NOMO-1 treated with dmso at 0.1 percent for 144 hours (cell line): ENCODE results near the gene SPX.

Experiments
- DNase-seq: peaks from one replicate; lab custom pipeline; 2025; ENCODE audit not compliant: unreplicated experiment; lab: John Stamatoyannopoulos, UW

Gene SPX, protein sequence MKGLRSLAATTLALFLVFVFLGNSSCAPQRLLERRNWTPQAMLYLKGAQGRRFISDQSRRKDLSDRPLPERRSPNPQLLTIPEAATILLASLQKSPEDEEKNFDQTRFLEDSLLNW

DNA sequence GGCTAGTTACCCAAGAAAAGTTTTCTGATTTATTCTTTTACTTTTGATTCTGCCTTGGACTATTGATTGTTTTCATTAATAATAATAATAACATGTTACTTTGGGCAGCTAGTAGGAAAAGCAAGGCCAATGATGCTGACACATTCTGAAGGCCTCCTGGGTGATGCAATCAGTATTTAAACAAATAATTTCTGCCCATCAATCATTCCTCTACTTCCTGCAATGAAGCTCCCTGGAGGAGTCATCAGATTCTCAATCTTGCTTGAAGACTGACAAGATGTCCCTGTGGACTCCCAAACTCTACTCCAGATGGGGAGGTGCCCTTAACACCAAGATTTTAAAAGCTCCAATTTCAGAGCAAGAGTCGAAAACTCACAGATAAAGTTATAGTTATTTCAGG lies at the start of gene SPX:
TSS of gene SPX (plus strand) at position 244 of the 400 bp plus-strand sequence. CDS start 177 bp downstream, outside the sequence.
- no peak for DNase-seq

DNA sequence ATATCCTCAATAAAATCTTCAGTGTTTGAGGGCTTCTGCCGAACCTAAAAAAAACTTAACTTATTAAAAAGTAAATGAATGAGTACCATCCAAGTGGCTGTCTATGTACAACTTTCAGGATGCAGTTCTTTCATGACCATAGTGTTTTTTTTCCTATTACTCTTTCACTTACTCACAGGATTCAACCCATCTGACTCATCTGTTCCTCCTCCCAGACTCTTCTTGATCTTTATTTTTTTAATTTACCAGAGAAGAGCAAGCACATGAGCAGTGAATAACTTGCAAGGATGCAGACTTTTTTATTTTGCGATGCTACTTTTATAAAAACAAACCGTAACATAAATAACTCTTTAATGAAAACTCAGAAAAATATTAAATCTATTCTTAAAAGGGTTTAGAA lies 49.1 kb upstream of the SPX start:
- DNase-seq, result no peak

DNA sequence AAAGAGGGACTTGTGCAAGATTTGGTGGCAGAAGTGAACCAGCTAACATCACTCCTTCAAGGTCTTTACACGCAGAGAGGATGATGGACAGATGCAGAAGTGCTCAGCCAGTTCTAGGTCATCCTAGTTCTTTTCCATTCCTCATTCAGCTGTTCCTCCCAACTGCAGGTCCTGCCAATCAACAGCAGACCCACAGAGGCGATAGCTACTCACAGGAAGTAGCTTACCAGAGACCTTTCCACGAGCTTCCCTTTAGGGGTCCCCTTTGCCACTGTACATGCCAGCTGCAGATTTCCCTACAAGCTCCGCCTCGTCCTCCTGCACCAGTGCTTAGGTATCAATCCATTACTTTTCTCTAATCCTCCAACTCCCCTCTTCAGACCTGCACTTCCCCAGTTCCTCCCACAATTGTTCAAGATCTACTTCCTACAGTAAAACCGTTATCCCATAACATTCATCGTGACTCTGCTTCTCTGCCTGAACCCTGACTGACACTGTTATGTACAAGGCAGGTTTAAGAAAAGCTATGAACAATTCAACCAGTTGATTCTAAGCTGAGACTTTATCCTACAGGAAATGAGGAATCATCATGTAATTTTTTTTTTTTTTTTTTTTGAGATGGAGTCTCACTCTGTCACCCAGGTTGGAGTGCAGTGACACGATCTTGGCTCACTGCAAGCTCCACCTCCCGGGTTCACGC lies 47.2 kb upstream of the SPX start:
- DNase-seq, result no peak

DNA sequence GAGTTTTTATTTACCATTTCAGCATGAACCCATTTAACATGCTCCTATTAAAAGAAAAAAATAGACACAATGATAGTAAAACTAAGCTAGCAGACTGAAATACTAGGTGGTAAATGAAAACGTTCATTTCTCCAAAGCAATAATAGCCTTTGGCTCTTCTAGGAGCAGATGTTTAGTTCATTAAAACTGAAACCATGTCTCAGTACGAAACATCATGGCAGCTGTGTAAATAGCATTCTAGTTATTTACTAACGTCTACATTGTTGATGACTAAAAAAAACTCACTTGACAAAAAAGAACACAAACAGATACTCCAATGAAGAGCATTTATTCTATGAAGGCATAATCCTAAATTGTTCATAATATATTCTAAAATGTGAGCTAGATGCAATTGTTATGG lies 42.6 kb upstream of the SPX start:
- no peak for DNase-seq

DNA sequence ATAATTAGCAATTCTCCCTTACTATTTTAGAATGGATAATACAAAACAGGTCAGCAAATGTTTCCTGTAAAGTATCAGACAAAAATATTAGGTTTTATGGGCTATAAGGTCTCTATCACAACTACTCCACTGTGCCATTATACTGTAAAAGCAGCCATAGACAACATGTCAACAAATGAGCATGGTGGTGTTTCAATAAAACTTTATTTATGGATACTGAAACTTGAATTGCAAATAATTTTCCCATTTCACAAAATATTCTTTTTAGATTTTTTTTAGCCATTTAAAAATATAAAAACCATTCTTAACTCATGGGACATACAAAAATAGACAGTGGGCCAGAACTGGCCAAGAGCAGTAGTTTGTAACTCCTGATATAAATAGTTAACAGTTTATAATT lies 40.1 kb upstream of the SPX start:
- DNase-seq, result no peak

DNA sequence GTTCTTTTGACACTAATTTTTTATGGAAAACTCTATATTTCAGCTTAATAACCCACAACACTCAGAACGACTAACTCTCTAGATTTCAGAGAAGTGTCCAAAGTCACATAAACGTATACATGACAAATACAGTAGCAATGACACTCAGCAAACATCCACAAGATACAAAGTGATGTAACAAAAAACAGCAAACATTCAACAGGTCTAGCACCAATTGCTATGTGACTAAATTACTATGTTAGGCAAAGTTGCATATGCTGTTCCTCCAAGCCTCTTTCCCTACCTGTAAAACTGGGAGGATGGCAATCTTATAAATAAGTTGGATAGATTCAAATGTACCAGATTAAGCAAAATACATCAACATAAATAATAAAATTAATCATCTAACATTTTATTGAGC lies 26.3 kb upstream of the SPX start:
- DNase-seq, result no peak

DNA sequence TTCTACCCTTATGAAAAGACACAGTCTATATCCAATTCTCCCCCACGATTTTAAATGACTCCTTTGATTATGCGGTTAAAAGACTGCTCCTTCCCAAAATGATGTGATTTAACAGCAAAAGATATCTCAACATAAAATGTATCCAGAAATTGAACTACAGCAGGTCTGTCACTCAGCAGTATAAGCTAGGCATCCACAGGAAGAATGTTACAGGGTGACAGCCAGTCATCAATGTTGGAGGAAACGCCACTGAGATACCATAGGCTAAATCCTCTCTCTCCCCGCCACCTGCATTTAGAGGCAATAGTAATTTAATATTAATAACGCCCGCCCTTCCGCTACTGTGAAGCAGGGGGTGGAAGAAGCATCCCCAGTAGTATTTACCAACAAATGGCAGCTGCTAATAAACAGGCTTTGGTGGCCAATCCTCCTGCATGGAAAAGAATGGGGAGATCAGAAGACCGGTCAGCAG lies 25.3 kb upstream of the SPX start:
- DNase-seq, result no peak

DNA sequence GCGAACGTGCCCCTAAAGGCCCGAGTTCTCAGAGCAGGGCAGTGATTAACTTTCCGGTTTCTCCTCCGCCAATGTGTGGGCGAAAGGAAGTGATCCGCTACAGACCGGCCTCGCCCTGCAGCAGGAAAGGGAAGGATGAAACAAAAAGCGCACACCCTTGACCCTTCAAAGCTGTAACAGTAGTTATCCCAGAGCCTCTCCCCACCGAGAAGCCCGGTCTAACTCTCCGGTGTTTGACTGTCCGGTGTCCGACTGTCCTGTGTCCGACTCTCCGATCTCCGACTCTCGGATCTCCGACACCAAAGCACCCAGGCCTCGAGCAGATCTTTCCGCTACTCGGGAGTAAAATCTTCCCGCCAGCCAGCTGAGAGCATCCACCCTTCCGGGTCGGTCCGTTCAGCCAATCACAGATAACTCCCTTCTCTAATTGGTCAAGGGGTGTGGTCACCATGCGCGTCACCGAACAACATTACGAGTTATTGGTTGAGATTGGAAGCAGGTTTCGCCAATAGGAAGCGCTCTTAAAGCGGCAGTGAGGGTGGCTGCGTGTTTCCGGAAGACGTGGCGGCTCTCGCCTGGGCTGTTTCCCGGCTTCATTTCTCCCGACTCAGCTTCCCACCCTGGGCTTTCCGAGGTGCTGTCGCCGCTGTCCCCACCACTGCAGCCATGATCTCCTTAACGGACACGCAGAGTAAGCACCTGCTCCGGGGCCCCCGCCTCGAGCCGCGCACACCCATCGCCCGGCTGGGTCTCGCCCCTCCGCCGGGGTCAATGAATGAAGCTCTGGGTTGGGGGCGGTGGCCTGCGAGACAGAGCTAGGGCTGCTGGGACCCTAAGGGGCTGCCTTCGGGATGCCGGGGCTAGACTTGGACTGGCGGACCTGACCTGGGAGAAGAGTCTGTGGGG lies 24.6 kb upstream of the SPX start, which contains the start of the genes GOLT1B and RECQL:
TSS of gene GOLT1B (plus strand) at position 532 of the 906 bp plus-strand sequence. CDS start at position 667, 135 bp downstream.
TSS of gene RECQL (minus strand) at position 378 of the 906 bp plus-strand sequence. CDS start 2,065 bp downstream, outside the sequence.
- DNase-seq, result peak; percentile 95

DNA sequence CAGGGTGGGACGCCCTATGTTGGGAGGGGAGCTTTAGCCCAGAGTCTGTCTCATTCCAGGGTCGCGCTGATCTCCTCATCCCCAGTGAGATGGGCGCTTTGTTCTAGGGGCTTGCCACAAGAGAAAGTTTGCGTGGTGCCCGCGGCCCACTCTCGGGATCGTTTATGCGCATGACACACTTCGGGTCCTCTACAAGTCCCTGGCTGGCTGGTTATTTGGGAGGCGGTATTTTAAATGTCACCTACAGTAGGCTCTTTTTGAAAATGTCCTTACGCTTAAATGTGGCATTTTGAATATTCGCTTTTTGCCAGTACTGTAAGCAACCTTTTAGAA lies 24.0 kb upstream of the SPX start:
- no peak for DNase-seq

DNA sequence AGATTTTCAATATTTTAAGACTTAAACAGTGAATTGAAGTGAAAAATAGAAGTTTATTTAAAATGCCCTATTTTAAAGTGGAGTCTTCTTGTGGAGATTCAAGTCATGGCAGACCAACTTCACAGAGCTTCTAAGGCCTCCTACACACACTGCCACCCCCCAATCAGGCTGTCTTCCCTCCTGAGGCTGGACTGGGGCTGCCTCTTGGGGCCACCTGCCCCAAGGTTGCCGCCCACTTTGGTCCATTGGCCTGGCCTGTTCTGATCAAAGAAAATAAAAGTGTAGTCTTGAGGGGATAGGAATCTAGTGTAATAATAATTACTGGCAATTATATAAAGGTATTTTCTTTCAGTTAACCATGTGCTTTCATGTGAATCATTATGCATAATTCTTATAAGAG lies 23.2 kb upstream of the SPX start:
- no peak for DNase-seq

DNA sequence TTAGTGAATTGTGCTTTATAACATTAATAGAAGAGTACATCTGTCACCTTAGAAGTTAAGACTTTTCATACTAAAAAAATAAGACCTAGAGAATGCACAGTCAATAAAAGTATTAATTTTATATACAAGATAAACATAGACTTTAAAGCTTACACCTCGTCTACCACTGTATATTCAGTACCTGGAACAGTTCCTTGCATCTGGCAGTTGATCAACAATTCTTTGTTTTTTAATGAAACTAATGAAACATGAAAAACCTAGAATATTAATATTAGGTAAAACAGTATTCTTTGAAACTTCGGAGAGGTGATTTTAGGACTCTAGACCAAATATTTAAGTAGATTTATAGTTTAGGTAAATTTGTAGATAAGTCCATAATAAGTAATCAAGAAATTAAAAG lies 20.2 kb upstream of the SPX start:
- no peak for DNase-seq

DNA sequence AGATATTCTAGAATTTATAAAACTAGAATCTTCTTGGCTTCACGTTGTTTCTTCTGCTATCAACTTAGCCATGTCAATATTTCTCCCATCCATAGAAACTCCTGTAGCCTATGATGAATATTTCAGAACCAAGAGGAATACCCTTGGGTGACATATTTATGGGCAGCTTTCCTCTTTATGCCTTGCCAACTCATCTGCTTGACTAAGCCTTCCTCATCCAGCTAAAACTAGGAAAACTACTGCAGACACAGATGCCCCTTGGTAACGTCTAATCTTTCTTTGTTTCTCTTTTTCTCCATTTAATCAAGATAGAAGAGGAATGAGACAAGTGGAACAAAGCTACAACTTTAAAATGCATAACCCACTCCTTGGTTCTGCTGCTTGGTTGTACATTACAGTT lies 18.2 kb upstream of the SPX start:
- no peak for DNase-seq

DNA sequence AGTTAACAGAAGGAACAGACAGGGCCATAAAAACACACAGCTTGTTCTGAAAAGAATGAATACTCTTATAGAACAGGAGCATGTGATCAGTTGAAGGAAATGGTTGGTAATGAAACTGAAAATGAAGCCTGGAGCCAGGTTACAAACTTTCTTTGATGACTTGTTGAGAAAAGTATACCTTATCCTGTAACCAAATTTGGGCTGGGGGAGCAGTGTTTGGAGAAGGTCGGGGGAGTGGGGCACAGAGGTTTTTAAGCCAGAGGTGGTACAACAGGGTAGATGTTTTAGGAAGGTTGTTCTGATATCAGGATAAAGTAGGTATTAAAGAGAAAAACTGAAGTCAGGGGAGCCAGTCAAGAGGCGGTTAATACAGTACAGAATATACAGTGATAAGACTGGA lies 16.3 kb upstream of the SPX start:
- DNase-seq, result no peak

DNA sequence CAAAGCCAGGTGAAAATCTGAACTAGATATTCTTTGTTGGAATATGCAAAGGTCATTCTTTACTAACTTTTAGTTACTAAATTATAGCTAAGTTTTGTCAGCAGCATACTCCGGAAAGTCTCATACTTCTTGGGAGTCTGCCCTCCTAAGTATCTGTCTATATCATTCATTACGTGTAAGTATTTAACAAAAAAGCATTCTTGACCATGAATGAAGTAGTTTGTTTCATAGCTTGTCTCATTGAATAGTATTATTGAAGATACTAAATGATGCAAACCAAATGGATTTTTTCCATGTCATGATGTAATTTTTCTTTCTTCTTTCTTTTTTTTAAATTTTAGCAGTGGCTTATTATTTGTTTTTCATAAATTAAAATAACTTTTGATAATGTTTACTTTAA lies 9.8 kb upstream of the SPX start:
- no peak for DNase-seq

DNA sequence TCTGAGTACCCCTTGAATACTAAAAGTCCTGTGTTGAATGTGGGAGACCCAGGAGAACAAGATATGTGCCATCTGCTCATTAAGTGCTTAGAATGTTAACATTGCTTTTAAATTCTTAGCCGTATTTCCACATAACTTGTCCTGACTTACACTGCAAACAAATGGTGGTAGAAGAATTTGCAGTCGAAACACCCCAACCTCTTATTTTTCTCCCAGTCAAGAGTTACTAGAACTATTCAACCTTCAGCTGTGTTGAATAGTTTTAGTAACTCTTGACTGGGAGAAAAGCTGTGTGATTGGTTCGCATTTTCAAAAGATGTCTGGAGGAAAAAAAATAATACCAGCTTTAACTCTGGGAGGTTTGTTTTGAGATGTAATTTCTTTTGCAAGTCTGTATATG lies 7.6 kb upstream of the SPX start:
- DNase-seq, result no peak

DNA sequence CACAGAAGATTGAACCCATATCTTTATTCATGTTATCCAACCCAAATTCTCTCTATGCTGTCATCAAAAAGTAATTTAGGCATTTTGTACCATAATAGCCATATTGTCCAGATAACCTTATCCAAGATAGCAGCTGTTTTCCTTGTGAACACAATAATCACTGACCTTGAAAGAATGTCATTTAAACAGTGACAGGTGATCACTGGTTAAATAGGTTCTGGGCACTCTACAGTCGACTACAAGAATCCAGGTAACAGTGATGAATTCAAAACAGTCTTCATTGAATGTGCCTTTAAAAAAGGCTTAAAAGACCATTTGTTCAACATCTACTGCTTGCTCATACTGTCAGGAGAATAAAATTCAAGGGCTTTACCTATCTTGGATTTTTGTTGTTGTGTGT lies 4.6 kb upstream of the SPX start:
- no peak for DNase-seq

DNA sequence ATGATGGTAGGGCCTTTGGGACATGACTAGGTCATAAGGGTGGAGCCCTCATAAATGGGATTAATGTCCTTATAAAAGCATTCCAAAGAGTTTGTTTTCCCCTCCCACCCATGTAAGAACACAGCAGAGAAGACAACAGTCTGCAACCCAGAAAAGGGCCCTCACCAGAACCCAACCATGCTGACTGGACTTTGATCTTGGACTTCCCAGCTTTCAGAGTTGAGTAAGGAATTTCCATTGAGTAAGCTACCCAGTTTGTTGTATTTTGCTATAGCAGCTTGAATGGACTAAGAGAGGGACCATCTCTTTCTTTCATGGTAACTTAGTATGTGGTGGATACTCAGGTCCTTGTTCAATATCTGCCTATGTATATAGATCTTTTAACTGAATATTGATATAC lies 2.9 kb upstream of the SPX start:
- DNase-seq, result no peak

DNA sequence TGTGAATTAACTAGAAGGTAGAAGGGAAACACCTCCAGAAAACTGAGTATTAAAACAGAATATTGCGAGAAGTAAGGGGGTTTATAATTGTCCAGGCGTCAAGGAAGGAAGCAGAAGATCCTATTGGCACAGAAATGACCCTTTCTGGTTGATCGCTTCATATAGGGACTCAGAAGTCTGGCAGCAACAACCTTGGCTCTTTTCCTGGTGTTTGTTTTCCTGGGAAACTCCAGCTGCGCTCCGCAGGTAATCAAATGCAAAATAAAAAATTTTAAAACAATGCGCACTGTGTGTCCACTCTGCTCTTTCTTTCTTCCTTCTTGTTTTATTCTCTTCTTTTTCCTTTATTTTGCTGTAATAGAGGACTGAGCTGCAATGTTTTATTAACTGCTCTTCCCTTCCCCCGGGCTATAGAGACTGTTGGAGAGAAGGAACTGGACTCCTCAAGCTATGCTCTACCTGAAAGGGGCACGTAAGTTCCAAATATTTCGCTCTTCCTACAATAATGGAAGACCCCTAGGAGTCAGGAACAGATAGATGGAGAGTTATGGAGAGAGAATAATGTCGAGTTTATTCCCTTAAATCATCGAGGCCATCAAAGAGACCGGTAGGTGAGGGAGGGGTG lies 737 bp downstream of the SPX start:
- no peak for DNase-seq

DNA sequence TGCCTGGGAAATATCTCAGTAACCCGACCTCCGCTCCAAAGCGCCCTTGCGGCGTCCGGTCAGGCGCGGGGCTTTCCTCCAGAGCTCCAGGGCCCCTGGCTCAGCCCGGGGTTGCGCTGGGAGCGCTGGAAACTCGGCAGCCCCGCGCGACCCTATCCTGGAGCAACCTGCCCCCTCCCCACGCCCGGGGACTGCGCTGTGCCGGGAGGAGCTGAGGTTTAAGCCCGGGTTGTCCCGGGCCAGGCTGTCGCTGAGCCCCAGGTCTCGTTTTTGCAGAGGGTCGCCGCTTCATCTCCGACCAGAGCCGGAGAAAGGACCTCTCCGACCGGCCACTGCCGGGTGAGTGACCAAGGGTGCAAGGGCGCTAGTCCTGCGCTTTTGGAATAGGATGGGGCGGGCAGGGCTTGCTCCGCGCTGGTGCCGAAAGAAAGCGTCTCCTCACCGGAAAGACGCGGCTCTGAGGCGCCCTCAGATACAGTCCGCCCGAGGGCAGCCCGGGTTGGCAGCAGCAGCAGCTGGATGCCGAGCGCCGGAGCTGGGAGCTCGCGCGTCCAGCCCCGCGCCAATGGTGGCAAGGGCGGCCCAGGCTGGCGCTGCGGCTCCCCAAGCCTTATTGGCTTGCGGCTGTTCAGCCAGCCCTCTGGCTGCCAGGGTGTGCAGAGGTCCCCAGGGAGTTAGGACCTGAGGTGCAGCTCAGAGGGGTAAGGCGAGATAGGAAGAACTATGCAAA lies 1.5 kb downstream of the SPX start:
- DNase-seq, result no peak

DNA sequence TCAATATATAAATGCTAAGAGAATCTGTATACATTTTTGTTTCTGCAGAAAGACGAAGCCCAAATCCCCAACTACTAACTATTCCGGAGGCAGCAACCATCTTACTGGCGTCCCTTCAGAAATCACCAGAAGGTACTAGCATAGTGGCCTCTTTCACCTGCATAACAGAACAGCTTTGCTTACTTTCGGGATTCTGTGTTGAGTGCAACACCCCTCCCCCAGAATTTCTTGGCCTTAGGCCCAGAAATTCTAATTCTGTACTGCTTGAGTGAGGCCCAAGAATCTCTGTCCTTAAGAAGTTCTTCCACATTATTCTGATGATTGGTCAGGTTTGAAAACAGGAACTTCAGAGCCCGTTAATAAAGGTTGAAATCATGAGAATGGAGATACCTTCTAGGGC lies 2.9 kb downstream of the SPX start:
- DNase-seq, result no peak

DNA sequence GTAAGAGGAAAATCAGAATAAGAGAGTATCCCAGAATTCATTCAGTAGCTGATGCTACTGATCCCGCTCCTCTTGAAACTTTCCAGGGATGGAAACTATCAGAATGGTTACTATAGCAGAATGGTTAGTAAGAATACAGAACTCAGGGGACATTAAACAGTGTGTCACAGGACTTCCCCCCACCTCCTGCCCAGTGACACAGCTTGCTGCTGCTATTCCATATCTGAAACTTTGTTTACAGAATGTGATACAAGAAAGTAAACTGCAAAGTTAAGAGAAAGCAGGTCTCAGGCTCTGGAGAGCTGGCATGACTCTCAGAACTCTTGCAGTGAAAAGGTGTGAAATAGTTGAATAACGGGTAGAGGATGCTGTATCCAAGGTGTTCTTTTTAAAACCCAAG lies 3.4 kb downstream of the SPX start:
- no peak for DNase-seq
